NCI-H146 treated with DMSO at 0.1 percent for 48 hours (cell line): ENCODE results near the gene MUC22.
"Not testable (repeated sequence)": the region's sequence is repeated elsewhere in the genome, so short reads cannot be mapped to it uniquely, and the experiment has no call there.

Source experiments
- DNase-seq: peaks from one replicate; lab custom pipeline; 2025; ENCODE audit not compliant: unreplicated experiment; lab: John Stamatoyannopoulos, UW

MUC22 gene

DNA sequence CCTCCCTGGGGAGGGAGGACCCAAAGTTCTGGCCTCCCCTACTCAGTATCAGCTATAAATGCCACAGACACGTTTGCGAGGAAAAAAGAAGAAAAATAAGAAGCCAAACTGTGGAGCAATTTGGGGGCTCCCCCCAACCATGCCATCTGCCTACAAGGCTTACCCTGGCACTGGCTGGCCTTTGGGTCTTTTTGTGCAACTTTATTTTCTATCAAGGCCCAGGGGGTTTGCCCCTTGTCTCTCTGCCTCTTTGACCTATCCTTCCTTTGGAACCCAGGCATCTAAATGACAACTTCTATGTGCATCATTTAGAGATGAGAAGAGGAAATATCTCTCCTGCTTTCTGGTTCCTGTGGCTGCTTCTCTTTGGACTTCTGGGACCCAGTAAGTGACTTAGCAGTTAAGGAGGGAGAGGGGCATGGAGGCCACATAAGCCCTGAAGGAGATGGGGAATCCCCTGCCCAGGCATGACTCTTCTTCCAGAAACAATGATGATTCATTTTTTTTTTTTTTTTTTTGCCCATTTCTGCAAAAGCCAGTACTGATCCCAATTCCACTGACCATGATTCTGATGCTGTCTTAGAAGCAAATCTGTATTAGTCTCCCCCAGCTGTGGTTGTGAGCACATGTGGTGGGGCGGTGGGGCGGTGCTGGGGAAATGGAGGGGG, at the start of gene MUC22:
Gene MUC22 (plus strand): TSS at position 82 of the 668 bp plus-strand sequence. CDS start 233 bp downstream, at position 315.
- no peak for DNase-seq

DNA sequence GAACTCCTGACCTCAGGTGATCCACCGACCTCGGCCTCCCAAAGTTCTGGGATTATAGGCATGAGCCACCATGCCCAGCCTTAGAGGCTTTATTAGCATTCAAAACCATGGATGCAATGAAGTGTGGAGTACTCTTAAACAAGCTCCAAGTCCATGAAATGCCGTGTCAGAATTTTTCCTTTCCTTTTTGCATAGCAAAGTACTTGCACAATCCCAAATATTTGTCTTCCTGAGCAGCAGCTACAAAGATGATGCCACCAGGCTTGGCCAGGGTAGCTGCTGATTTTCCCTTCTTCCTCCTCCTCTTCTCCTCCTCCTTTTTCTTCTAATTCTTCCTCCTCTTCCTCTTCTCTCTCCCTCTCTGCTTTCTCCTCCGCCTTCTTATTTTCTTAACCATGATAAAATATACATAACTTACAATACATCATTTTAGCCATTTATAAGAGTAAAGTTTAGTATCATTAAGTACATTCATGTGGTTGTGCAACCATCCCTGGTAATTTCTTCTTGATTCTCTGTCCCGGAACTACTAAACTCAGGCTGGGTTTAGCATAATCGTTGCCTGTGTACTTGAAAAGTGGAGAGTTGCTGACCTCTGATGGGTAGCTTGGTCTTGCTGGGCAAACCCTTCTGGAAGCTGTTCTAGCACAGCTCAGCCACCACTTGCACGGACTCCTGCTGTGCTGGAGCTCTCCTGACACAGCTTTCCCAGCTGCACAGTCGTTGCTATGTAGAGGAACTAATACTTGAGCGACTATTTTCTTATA, 49.2 kb upstream of the MUC22 start:
- DNase-seq = no peak

DNA sequence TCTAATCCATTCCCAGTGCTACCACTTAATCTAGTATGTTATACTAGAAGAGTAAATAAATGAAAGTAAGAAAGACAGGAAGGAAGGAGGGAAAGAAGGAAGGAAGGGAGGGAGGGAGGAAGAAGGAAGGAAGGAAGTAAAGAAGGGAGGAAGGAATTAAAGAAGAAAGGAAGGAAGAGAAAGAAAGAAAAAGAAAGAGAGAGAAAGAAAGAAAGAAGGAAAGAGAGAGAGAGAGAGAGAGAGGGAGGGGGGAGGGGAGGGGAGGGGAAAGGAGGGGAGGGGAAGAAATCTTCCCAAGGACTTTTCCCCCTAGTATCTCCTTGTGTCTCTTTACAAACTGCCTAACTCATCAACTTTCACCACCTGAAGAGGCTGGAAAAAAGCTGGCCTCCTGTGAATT, 47.6 kb upstream of the MUC22 start:
- DNase-seq = no peak

- DNase-seq = no peak
These were observed 46.6 kb upstream of the MUC22 start for GRCh38 chr6:30963641-30964040.

DNA sequence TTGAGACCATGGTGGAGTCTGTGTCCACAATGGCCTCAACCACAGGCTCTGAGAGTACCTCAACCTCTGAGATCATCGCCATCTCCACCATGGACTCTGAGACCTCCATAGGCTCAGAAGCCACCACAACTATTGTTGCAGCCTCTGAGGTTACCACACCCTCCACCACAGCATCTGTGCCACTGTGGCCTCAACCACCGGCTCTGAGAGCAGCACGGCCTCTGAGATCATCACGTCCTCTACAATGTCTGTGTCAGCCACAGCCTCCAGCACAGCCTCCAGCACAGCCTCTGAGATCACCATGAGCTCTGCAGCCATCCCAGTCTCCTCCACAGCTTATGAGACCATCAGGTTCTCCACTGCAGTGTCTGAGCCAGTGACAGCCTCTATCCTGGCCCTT, 46.2 kb upstream of the MUC22 start:
- no peak for DNase-seq

DNA sequence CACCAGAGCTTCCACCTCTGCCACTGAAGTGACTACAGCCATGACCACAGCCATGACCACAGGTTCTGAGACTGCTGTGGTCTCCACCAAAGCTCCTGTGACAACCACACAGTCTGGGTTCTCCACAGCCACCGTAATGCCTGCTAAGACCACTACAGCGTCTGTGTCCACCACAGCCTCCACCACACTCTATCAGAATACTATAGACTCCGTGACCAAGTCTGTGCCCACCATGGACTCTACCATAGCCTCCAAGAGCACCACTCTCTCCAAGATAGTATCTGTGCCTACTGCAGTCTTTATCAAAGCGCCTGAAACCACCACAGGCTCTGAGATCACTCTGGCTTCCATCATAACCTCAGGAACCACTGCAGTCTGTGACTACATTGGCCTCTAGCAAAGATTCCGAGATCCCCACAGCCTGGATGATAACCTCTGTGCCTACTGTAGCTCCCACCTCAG, 45.1 kb upstream of the MUC22 start:
- DNase-seq = no peak

GRCh38 chr6:30966154-30966553, 44.1 kb upstream of the MUC22 start:
- no peak for DNase-seq

DNA sequence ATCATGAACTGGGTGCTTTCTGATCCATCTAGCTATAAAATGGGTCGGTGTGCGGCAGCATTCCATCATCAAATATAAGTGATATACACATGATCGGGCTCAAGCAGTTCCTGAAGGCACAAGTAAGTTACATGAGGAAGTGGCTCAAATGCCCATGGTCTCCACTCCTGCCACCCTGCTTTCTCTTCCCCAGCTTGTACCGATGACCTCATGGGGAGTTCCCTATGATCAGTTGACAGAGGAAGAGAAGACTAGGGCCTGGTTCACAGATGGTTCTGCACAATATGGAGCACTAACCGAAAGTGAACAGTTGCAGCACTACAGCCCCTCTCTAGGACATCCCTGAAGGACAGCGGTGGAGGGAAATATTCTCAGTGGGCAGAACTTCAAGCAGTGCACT, 41.1 kb upstream of the MUC22 start:
- DNase-seq = not testable (repeated sequence)

DNA sequence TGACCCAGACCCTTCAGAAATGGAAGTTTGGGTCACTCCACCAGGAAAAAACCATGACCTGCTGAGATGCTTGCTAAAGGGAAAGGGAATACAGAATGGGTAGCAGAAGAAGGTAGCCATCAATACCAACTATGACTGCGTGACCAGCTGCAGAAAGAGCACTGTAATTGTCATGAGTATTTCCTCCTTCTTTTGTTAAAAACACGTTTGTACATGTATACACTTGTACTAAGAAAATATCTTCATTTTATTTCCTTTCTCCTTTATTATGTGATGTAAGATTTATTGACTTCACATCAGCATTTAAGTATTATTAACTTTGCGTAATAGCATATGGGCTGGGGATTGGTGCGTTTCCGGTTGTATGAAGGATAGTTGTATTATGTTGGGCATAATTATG, 39.3 kb upstream of the MUC22 start:
- no peak for DNase-seq

DNA sequence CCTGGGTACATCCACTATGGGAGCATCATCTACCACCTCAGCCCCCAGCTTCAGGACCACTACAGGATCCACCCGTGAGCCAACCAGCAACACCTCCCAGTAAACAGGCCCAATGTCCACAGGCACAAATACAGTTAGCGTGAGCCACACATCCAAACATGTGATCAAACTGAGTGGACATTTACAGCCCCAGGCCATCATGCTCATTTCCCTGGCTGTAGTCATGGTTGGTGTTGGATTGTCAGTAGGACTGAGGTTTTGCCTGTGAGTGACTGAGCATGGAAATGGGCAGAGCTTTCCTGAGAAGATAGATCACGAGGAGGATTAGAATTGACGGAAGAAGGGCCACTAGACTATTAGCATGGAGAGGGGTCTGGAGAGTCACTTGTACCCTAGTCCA, 37.5 kb upstream of the MUC22 start:
- no peak for DNase-seq

GRCh38 chr6:30974490-30975252, 35.6 kb upstream of the MUC22 start:
- DNase-seq = no peak

GRCh38 chr6:30979141-30979540, 31.1 kb upstream of the MUC22 start:
- no peak for DNase-seq

DNA sequence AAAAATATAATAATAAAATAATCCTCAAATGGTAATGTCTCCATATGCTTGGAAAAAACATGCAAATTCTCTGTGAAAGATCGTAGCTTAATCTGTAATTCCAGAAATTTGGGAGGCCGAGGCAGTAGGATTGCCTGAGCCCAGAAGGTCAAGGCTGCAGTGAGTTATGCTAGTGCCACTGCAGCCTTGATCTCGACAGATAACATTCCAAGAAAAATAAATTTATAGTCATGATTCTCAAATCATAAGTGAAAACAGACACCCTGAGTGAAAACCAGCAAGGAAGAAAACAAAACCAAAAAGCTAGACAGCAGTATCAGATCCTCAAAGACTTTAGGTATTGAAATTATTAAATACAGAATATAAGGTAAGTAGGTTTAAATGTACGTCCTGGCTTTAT, 30.6 kb upstream of the MUC22 start:
- no peak for DNase-seq

- DNase-seq = no peak
These were observed 28.1 kb upstream of the MUC22 start for GRCh38 chr6:30981942-30982772.

- DNase-seq = no peak
These were observed 26.8 kb upstream of the MUC22 start, which contains the start of gene MUC21 for GRCh38 chr6:30983439-30983838. Gene MUC21 (plus strand): TSS chr6:30983718. CDS start chr6:30983959, 241 bp downstream.

DNA sequence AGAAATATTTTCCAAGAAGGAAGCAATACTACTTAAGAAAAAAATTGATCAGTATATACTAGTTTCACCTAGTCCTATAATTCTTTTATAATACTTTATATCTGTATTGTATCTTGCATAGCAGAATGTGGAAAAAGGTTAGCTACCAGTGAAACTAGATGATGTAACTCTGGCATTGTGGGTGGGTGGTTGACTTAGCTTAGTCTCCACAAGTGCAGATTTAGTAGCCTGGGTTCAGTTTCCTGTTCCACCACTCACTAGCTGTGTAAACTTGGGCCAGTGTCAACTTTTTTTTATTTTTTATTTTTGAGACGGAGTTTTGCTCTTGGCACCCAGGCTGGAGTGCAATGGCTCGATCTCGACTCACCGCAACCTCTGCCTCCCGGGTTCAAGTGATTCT, 24.8 kb upstream of the MUC22 start:
- DNase-seq = no peak

GRCh38 chr6:30987304-30987703, 23.0 kb upstream of the MUC22 start:
- no peak for DNase-seq

DNA sequence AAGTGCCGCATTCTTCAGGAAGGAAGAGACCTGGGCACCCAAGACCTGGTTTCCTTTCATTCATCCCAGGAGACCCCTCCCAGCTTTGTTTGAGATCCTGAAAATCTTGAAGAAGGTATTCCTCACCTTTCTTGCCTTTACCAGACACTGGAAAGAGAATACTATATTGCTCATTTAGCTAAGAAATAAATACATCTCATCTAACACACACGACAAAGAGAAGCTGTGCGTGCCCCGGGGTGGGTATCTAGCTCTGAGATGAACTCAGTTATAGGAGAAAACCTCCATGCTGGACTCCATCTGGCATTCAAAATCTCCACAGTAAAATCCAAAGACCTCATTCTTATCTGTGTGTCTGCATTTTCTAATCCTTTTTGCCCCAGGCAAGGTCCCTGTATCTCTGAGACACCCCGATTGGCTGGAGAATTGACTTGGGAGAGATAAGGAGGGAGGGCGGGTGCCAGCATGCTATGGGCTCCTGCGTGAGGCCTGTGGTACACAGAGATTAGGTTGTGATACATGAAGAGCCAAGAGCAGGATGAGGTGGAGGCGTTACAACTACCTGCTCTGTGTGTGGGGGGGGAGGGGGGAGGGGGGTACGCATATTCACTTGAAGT, 22.0 kb upstream of the MUC22 start:
- no peak for DNase-seq

DNA sequence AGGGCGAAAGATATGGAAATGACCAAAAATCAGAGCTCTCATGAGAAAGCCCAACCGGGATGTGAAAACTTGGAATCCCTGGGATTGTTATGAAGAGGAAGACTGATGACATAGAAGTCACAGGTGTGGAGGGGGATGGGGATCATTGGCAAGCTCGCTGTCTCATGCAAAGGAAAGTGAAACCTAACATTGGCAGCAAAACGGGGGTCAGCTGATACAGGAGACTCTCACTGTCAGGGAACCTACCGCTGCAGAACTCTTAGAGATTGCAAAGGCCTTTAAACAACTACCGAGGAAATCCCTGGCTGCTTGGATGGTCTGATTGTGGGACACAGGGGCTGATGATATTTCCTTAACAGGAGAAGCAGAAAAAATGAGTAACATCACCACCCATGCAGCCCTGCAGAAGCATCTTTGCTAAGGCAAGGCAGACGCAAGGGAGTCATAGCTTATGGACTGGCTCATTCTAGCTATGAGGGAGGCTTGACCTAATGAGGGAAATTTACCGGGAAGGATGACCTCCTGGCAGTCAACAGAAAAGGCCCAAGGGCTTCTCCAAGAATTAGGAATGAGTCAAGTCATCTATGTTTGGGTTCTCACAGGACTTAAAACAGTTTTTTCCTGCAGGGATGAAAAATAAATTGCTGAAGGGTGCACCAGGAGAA, 19.7 kb upstream of the MUC22 start:
- DNase-seq = no peak

DNA sequence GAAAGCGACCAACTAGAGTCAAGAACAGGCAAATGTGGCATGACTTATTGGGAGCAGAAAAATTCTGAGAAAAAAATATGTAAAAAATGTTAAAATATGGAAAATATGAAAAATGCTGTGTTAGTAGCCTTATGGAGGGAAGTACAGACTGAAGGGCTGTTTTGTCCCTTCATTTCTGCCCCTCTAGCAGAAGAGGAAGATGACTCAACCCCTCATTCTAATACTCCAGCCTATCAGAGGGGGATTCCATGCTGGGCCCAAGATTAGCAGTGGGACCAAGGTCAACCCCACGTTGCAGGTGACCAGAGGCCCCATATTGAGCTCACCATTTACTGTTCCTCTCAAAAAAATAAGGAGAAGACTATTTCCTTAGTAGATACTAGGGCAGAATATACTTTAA, 18.4 kb upstream of the MUC22 start:
- no peak for DNase-seq
